Tibial nerve (tissue), 4 donors: Measurements from ENCODE around the gene AGPAT2. TPM values are rescaled to one million over a fixed set of nuclear protein-coding genes. Genes with fewer than 3 reads are reported as not detected.
A peak's percentile ranks its signal among the peaks of the same experiment; 100 is the strongest.

ENCODE experiments used
- DNase-seq, 2 donors: peaks; one replicate each; pipeline ENCODE4 v3.0.0-alpha.2; 2019; ENCODE audit warnings: low spot score in 2 of 2
- H3K27ac ChIP-seq, 4 donors: fragments of 200-600 bp; sonication (generic) in 3 of 4; one replicate each; pipeline ENCODE4 v1.5.1; 2017 to 2019; ENCODE audit warnings: mild to moderate bottlenecking in 1 of 4
- H3K27me3 ChIP-seq, 2 donors: fragments of 200-600 bp; sonication (generic) in 1 of 2; one replicate each; pipeline versions ENCODE4 v1.5.1 to v1.6.0; 2017 to 2019
- H3K36me3 ChIP-seq, 3 donors: fragments of 200-600 bp; sonication (generic); one replicate each; pipeline ENCODE4 v1.5.1; 2018 to 2019
- H3K4me1 ChIP-seq, 4 donors: fragments of 200-600 bp; sonication (generic) in 3 of 4; one replicate each; pipeline ENCODE4 v1.5.1; 2017 to 2019
- H3K4me3 ChIP-seq, 4 donors: fragments of 200-600 bp; sonication (generic) in 3 of 4; one replicate each; pipeline ENCODE4 v1.5.1; 2017 to 2019; ENCODE audit warnings: mild to moderate bottlenecking in 1 of 4, moderate library complexity in 1 of 4
- H3K9me3 ChIP-seq, 4 donors: fragments of 200-600 bp; sonication (generic) in 3 of 4; one replicate each; pipeline ENCODE4 v1.5.1; 2017 to 2019
- EP300 ChIP-seq, 2 donors: sonication (generic); formaldehyde crosslinking; IDR thresholded peaks; one replicate each; pipeline ENCODE4 v1.6.1; 2017; ENCODE audit warnings: antibody characterized with exemption in 2 of 2, mild to moderate bottlenecking in 1 of 2
- POLR2A ChIP-seq, 2 donors: fragments of 450-650 bp; IDR thresholded peaks; one replicate each; pipeline ENCODE4 v1.6.1; 2017; ENCODE audit warnings: antibody characterized with exemption in 2 of 2, mild to moderate bottlenecking in 2 of 2, moderate library complexity in 2 of 2
- WGBS, 2 donors: methylation state at CpG; one replicate each; pipeline ENCODE4 v1.1.5; 2018; 5-methylcytosine and 5-hydroxymethylcytosine counted together
- total RNA-seq, 4 donors: library from RNA; depleted of rRNA; stranded (reverse); fragments of >200 nt; gene quantifications; one replicate each; pipeline ENCODE4 v1.1.0, GENCODE V29; 2016
- TF ChIP-seq, protein P1 (sequence below), 5 experiments: fragments of 200-600 bp in 3 of 5; fragments of 450-650 bp in 2 of 5; sonication (generic) in 3 of 5; IDR thresholded peaks; one replicate each; pipeline ENCODE4 v1.5.1; 2016 to 2019; ENCODE audit warnings: antibody characterized with exemption in 5 of 5, mild to moderate bottlenecking in 3 of 5, moderate library complexity in 2 of 5

Gene AGPAT2
- total RNA-seq, 4 donors from 2014 or later: 79.6 to 292 (median 151) TPM

DNA sequence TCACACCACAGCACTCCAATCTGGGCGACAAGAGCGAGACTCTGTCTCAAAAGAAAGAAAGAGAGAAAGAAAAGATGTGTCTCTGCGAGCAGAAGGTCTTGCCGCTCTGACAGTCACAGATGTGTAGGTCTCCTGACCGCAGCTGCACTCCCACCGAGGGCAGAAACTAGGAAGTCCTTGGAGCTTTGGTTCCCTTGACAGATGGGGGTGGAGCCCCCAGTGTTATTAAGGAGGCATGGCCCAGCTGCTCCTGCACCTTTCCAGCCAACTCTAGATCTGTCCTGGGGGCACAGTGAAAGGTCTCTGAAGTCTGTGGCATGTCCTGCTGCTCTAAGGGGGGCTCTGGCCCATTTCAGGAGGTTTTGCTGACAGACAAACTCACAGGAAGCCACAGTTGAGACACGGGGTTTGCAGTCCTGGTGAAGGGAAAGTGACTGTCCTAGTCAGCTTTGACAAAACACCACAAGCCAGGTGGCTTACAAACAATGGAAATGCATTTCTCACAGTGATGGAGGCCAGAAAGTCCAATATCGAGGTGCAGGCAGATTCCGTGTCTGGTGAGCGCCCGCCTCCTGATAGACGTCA lies 16.1 kb upstream of the AGPAT2 start:
- H3K27ac ChIP-seq: no peak overlapping the region
- WGBS, 2 donors: 75 to 77% methylated on average over 12 of the region's 12 CpGs
- peaks cover 0 to 32% of the 10 kb centered on the region in 2 donors for H3K27me3 ChIP-seq

DNA sequence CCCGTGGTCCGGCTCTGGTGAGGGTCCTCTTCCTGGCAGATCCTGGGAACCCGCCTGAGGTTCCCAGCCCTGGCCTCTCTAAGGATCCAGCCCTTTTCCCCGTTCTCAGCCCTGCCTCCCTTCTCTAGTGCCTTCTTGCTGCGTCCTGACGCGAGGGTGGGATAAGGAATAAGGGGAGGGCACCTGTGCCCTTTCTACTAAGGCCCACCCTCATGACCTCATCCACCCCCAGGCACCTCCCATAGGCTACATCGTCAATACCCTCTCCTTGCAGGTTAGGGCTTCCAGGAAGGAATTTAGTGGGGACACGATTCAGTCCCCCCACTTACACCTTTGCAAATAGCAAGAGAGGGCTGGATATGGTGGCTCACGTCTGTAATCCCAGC lies 14.4 kb upstream of the AGPAT2 start:
- no peaks in the 10 kb centered on the region for H3K9me3 ChIP-seq
- no peak for TF ChIP-seq EP300 (IDR thresholded peaks at IDR 0.05)
- TF ChIP-seq, protein P1, sequence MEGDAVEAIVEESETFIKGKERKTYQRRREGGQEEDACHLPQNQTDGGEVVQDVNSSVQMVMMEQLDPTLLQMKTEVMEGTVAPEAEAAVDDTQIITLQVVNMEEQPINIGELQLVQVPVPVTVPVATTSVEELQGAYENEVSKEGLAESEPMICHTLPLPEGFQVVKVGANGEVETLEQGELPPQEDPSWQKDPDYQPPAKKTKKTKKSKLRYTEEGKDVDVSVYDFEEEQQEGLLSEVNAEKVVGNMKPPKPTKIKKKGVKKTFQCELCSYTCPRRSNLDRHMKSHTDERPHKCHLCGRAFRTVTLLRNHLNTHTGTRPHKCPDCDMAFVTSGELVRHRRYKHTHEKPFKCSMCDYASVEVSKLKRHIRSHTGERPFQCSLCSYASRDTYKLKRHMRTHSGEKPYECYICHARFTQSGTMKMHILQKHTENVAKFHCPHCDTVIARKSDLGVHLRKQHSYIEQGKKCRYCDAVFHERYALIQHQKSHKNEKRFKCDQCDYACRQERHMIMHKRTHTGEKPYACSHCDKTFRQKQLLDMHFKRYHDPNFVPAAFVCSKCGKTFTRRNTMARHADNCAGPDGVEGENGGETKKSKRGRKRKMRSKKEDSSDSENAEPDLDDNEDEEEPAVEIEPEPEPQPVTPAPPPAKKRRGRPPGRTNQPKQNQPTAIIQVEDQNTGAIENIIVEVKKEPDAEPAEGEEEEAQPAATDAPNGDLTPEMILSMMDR (IDR thresholded peaks at IDR 0.05): no peak
- TF ChIP-seq POLR2A (IDR thresholded peaks at IDR 0.05): no peak
- H3K27ac ChIP-seq: no peak overlapping the region
- no peak for DNase-seq
- H3K4me1 ChIP-seq: peaks cover 0 to 10% (median 0%) of the 10 kb centered on the region in 4 donors
- H3K36me3 ChIP-seq: no peaks in the 10 kb centered on the region
- H3K27me3 ChIP-seq: peaks cover 0 to 38% of the 10 kb centered on the region in 2 donors
- 26 to 45% methylated on average over 9 to 10 of the region's 10 CpGs for WGBS, 2 donors
- H3K4me3 ChIP-seq: no peak overlapping the region

More for the DNA sequence above, 16.1 kb upstream of the AGPAT2 start:
- Histone ChIP-seq H3K4me1 (no peaks in the 10 kb centered on the region), H3K9me3 (no peaks in the 10 kb centered on the region), H3K4me3 (no peak overlapping the region), H3K36me3 (no peaks in the 10 kb centered on the region)
- TF ChIP-seq EP300 (IDR thresholded peaks at IDR 0.05) (no peak), POLR2A (IDR thresholded peaks at IDR 0.05) (no peak)
- TF ChIP-seq, protein P1 (IDR thresholded peaks at IDR 0.05): no peak
- DNase-seq: no peak

DNA sequence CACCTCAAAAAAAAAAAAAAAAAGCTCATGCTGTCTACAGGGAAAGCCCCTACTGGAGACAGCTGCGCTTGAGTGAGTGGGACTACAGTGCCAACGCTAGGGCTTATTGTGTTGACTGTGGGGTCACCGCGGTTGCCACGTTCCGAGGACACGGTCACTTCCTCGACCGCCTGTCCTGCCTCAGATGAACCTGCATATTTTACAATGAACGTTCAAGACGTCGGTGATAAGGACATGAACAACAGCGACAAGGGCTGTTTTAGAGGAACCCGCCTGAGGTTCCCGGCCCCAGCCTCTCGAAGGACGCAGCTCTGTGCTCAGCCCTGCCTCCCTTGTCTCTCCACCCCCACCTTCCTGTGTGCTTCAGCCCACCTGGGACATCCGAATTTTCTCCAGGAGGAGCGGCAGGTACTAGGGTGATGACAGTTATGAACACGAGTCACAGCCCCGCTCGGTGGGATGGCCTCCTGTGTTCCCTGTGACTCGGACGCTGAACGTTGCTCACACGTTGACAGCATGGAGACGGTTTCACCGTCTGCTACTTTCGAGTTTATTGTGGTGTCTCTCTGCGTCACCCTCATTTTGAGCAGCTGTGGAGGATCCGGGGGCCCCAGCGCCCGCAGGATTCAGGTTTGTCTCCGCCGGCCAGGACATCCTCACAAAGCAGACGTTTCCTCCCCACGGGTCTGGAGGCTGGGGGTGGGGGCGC lies 13.9 kb upstream of the AGPAT2 start:
- H3K27ac ChIP-seq: no peak overlapping the region
- H3K27me3 ChIP-seq: peaks cover 0 to 34% of the 10 kb centered on the region in 2 donors
- peak overlapping the region in 1 of 4 donors; percentile 9 for H3K4me3 ChIP-seq
- no peaks in the 10 kb centered on the region for H3K9me3 ChIP-seq
- WGBS, 2 donors: 30 to 39% methylated on average over 19 to 38 of the region's 38 CpGs
- DNase-seq: no peak
- H3K4me1 ChIP-seq: peaks cover 0 to 10% (median 0%) of the 10 kb centered on the region in 4 donors
- TF ChIP-seq POLR2A (IDR thresholded peaks at IDR 0.05) (no peak), EP300 (IDR thresholded peaks at IDR 0.05) (no peak)
- TF ChIP-seq, protein P1 (IDR thresholded peaks at IDR 0.05): no peak
- H3K36me3 ChIP-seq: no peaks in the 10 kb centered on the region

- Histone ChIP-seq H3K27ac (no peak overlapping the region), H3K36me3 (no peaks in the 10 kb centered on the region), H3K9me3 (no peaks in the 10 kb centered on the region), H3K4me3 (no peak overlapping the region), H3K27me3 (peaks cover 0 to 37% of the 10 kb centered on the region in 2 donors), H3K4me1 (peaks cover 0 to 10% (median 0%) of the 10 kb centered on the region in 4 donors)
- 76 to 77% methylated on average over 13 of the region's 13 CpGs for WGBS, 2 donors
- TF ChIP-seq, protein P1 (IDR thresholded peaks at IDR 0.05): no peak
- TF ChIP-seq POLR2A (IDR thresholded peaks at IDR 0.05): no peak
- no peak for TF ChIP-seq EP300 (IDR thresholded peaks at IDR 0.05)
- no peak for DNase-seq
These were observed 13.0 kb upstream of the AGPAT2 start for GRCh38 chr9:136700304-136700703.

GRCh38 chr9:136698635-136699246 lies 11.5 kb upstream of the AGPAT2 start:
- no peak for DNase-seq
- Histone ChIP-seq H3K27me3 (peaks cover 0 to 38% of the 10 kb centered on the region in 2 donors), H3K36me3 (no peaks in the 10 kb centered on the region), H3K4me1 (peaks cover 0 to 21% (median 2%) of the 10 kb centered on the region in 4 donors), H3K4me3 (no peak overlapping the region), H3K9me3 (no peaks in the 10 kb centered on the region), H3K27ac (no peak overlapping the region)
- WGBS, 2 donors: 77 to 79% methylated on average over 11 of the region's 11 CpGs
- TF ChIP-seq EP300 (IDR thresholded peaks at IDR 0.05): no peak
- TF ChIP-seq POLR2A (IDR thresholded peaks at IDR 0.05): no peak
- TF ChIP-seq, protein P1 (IDR thresholded peaks at IDR 0.05): no peak
